ENCODE data around the gene GPR31. TPM values are rescaled to one million over a fixed set of nuclear protein-coding genes. Genes with fewer than 3 reads are reported as not detected.

The GPR31 gene
- total RNA-seq, 1 donor from 2014 or later = not detected

DNA sequence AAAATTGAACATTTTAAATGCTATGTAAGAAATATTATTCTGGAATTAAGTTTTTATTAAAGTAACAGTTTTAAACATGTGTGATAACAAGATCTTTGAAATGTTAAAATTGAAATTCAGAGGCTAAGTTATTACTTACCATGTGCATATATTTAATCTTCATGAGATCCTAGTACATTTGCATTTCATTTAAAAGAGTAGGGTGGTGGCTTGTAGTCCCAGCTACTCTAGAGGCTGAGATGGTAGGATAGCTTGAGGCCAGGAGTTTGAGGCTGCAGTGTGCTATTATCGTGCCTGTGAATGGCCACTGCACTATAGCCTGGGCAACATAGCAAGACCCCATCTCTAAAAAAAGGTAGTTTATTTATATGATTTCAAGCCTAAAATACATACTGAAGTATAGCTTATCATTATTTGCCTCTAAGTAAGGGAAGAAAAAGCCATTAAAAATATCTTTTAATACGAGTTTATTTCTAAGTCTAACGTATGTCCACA lies 31.9 kb downstream of the GPR31 start:
- ATAC-seq = no peak

GRCh38 chr6:167125410-167125809 lies 32.4 kb downstream of the GPR31 start:
- H3K4me1 ChIP-seq = no peaks in the 10 kb centered on the region
- no peaks in the 10 kb centered on the region for H3K9me3 ChIP-seq
- no peaks in the 10 kb centered on the region for H3K36me3 ChIP-seq
- intact Hi-C loops (cut with DNase I) = no loop called here
- peaks cover 5% of the 10 kb centered on the region for H3K27me3 ChIP-seq (ENCODE audit: low read depth)
- TF ChIP-seq CTCF (IDR thresholded peaks at IDR 0.05) = no peak
- ATAC-seq = no peak
- H3K4me3 ChIP-seq = no peak overlapping the region
- no peak for DNase-seq
- no peak overlapping the region for H3K27ac ChIP-seq

More for the DNA sequence above, 31.9 kb downstream of the GPR31 start:
- no peak for TF ChIP-seq CTCF (IDR thresholded peaks at IDR 0.05)
- peaks cover 5% of the 10 kb centered on the region for H3K27me3 ChIP-seq (ENCODE audit: low read depth)
- H3K4me1 ChIP-seq = no peaks in the 10 kb centered on the region
- DNase-seq = no peak
- no peaks in the 10 kb centered on the region for H3K36me3 ChIP-seq
- H3K9me3 ChIP-seq = no peaks in the 10 kb centered on the region
- H3K4me3 ChIP-seq = no peak overlapping the region
- H3K27ac ChIP-seq = no peak overlapping the region
- intact Hi-C loops (cut with DNase I) = no loop called here

DNA sequence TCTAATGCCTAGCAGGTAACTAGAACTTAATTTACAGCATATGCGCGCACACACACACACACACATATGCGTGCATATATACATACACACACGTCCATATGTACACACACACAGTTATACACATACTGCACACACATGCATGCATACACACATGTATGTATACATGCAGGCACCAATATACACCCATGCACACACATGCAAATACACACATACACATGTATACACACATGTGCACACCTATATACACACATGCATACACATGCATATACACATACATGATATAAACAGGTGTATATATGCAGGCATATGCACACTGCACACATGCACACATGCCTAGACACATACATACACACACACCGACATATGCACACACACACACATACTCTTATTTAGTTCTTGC lies 33.0 kb downstream of the GPR31 start:
- no peak for ATAC-seq

GRCh38 chr6:167122827-167123657 lies 34.7 kb downstream of the GPR31 start, which contains the start of gene CCR6:
TSS of gene CCR6 (plus strand) at chr6:167123096. CDS start at chr6:167136135, 13,039 bp downstream.
- DNase-seq = no peak
- Histone ChIP-seq H3K27ac (no peak within 1 kb of the TSS), H3K4me1 (no peaks in the 10 kb centered on the region)

More for the DNA sequence above, 33.0 kb downstream of the GPR31 start:
- Histone ChIP-seq H3K9me3 (no peaks in the 10 kb centered on the region), H3K36me3 (no peaks in the 10 kb centered on the region), H3K4me3 (no peak overlapping the region), H3K27me3 (ENCODE audit: low read depth) (peaks cover 5% of the 10 kb centered on the region), H3K4me1 (no peaks in the 10 kb centered on the region), H3K27ac (no peak overlapping the region)
- DNase-seq = no peak
- intact Hi-C loops (cut with DNase I) = no loop called here
- no peak for TF ChIP-seq CTCF (IDR thresholded peaks at IDR 0.05)

More at GRCh38 chr6:167122827-167123657, 34.7 kb downstream of the GPR31 start, which contains the start of gene CCR6:
- H3K27me3 ChIP-seq (ENCODE audit: low read depth) = peaks cover 10% of the 10 kb centered on the region
- no peak for TF ChIP-seq CTCF (IDR thresholded peaks at IDR 0.05)
- no peaks in the 10 kb centered on the region for H3K9me3 ChIP-seq
- ATAC-seq = no peak
- intact Hi-C loops (cut with DNase I) = no loop called here
- H3K36me3 ChIP-seq = no peaks in the 10 kb centered on the region
- H3K4me3 ChIP-seq = peak within 1 kb of the TSS; percentile 7
